Activated CD4-positive, alpha-beta T cell treated with anti-CD3 and anti-CD28 coated beads for 4 hours (primary cell): ENCODE data around the gene NHEJ1.
A peak's percentile ranks its signal among the peaks of the same experiment; 100 is the strongest.

Experiments
- DNase-seq, 2 donors: peaks; one replicate each; pipeline ENCODE4 v3.0.0-alpha.2; 2020

Gene NHEJ1

DNA sequence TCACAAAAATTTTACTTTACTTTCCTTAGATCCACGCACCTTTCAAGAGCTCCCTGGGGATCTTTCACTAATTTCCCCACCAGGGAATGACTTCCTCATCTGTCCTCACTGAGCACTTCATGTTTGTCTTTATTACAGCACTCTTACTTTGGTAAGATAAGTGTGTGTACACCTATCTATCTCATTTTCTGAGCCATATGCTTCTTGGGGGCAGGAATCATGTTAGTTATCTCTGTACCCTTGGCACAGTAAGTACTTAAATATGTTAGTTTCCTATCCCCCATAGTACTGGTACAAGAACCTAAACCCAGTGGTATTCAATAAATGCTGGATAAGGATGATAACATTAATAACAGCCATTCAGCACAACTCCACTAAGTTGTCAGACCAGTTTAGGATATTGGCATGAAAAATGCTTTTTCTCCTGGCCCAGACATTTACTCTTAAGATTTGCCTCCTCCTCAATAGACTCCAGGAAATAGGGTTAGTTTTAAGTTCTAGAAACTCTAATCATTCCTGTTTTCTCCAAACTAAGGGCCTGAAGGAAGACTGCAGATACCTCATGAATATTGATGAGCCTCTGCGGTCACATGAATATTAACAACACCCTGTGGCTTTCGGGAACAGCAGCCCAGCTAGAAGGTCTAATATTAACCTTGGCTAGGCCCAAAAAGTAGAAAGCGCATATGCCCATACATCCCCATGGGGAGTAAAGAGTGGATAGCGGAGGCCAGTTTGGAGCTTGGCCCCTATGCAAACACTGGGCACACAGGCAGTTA lies 38.2 kb downstream of the NHEJ1 start:
- no peak for DNase-seq

DNA sequence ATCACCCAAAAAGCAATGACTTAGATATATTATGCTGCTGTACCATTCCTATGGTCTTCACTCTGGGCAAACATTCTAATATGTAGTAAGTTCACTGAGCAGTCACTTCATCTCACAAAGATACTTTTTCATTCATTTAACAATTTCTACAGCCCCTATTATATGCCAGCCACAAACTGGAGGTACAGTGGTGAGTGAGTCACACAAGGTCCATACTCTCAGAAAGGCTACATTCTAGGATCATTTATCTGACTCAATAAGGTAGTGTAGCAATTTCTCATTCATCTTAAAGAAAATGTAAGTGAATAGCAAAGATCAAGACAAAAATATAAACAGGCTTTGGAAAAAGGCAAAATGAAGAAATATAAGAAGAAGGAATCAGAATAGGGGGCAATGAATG lies 40.5 kb downstream of the NHEJ1 start:
- no peak for DNase-seq

DNA sequence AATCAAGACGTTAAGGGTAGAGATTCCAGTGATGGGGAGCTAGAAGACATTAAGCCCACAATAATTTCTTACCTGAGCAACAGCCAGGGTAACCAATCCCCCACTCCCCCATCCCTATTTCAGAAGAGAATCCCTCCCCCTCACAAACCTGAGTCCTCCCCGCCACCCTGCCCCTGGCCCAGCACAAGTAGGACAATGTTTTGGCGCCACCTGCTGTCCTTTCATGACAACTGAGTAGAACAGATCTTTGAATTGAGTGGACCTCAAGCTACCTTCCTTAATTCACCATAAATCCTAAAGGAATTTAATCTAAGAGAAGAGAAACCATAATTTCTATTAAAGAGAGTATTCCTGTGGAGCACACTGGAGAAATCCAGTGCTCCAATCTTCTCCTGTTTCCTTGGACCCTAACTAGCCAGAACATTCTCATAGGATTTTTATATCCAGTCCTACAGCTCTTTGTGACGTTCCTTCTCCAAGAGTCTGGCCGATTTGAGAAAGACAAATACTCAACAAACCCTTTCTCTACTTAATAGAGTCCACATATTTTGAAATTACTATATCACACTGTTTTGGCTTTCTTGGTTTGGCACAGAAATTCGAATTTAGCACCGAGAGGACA lies 41.1 kb downstream of the NHEJ1 start:
- peak; percentile 48 to 65 for DNase-seq

GRCh38 chr2:219118504-219118903 lies 42.1 kb downstream of the NHEJ1 start:
- no peak for DNase-seq

DNA sequence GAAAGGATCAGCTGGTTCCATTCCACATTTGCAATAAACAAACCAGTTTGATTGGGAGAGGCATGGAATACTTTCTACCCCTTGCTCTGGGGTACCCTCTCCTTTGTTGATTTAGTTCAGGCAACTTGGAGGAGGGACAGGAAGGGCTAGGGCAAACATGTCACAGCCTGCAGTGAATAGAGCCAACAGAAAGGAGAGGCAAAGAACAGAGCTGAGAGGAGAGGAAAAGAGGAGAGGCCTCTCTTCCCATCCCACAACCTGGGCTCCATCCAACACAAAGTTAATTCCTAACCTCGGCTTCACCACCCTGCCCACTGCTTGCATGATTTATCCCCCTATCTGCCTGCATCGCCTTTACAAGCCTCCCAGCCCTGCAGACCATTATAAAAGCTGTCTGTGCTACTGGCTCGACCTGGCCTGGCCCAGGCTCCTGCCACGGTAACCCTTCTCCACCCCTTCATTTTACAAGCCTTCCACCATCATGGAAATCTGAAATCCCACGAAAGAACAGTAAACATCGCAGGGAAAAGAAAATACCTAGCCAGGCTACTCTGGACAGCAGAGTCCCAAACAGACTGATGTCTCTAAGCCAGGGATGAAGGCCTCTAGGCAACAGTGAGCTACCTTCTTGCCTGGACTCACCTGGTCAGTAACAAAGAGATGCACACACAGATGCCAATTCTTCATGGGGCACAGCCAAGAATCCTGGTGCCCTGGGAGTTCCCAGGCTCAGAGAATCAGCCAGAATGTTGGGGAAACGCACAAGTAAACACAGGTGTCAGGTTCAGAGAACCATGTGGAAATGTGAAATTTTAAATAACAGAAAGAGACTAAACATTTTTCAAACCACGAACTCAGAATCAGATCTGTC lies 43.6 kb downstream of the NHEJ1 start:
- no peak for DNase-seq

DNA sequence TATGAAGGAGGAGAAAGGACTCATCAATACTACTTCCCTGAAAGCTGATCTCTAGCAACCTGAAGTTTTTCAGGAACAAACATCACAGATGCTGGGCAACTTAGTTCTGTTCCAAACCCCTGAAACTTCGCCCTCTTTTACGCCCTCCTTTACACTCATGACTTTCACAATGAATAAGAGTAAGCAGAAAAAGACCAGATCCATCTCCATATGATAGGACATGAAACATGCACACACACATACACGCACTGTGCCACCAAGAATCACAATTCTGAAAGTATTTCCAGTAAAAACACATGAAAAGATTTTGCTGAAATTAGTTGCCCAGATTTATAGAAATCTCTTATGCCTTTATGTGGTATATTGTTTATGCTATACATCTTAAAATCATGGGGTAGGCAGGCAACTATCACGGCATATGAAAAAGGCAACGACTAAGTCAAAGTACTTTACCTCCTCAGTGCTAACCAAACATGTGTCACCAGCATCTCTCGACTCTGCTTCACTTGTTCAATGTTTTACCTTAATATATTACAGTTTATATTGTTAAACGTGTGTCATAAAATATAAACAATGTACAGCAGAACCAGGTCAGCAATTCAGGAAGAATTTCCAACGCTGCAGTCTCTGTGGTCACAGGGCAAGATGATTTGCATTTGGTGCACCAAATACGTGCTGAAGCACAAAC lies 47.8 kb downstream of the NHEJ1 start:
- DNase-seq, result no peak

DNA sequence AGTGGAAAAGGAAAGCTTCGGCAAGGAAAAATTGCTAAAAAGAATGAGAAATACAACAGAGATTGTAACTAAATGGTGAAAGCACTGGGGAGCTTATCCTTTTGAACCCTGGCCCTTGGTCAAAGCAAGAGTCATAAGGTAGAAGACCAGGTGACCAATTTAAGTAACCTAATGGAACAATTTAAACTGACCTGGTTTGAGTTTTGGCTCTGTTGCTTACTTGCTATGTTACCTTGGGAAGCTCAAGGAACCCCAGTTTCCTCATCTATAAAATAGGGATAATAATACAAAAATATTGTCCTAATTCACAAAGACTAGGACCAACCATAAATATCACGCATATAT lies 48.6 kb downstream of the NHEJ1 start:
- DNase-seq, result no peak

GRCh38 chr2:219111375-219112061 lies 49.1 kb downstream of the NHEJ1 start:
- no peak for DNase-seq

DNA sequence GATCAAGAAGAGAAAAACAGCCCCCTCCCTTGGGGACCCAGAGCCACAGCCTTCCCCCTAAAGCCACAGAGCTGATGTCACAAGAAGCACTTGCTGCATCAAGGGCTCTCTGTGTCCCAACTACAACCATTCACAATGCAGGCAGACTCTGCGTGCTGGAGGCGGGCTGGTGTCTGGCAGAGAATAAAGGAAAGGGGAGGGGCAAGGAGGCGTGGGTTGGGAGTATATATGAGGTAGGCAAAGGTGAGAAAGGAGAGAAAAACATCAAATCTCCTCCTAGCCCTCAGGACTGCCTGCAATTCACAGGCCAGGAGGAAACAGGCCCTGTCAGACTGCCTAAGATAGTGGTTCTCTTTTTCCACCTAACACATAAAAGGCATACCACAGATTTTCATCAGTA lies 51.1 kb downstream of the NHEJ1 start:
- DNase-seq, result peak; percentile 38 to 48

- no peak for DNase-seq
These were observed 52.9 kb downstream of the NHEJ1 start for GRCh38 chr2:219107758-219108157.

GRCh38 chr2:219106251-219106650 lies 54.4 kb downstream of the NHEJ1 start:
- DNase-seq, result no peak

DNA sequence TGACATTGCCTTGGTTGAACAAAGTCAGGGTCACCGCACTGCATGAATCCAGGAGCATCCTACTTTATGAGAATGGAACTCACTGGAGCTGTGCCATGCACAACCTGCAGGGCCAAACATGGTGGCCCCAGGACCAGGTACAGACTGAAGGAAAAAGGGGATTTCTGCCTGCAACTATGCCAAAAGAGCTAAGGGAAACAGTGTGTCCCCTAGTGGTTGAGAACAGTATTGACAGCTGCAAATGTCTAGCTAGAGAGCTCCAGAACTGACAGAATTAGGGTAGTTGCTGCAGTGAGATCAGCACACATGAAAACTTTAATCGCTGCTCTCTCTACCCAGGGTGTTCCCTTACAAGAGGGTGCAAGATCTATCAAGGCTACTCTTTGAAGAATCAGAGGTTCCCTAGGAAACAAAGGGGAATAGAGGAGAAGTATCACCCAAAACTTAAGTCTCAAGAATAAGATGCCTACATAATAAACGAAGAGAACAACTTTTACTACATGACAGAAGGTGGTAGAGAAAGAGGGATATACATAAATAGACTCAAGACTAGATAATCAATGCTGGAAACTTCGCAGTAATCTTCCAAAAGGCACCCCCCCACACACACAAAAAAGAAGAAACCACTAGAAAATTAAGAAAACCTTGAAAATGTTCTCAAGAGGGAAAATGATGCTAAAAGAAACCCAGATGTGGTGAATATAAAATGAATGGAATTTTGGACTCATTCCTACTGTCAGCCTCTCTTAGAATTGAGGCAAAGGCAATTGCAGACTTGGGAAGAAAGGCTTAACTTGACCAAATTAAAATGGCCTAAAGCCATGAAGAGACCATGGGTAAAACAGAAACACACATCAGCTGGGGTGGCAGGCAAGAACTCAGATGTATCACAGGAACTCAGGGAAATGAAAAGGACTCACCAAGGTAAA lies 56.2 kb downstream of the NHEJ1 start:
- no peak for DNase-seq

GRCh38 chr2:219099329-219099728 lies 61.3 kb downstream of the NHEJ1 start:
- no peak for DNase-seq

- DNase-seq, result no peak
These were observed 65.1 kb downstream of the NHEJ1 start for GRCh38 chr2:219095406-219095935.

GRCh38 chr2:219094171-219094570 lies 66.4 kb downstream of the NHEJ1 start:
- no peak for DNase-seq

DNA sequence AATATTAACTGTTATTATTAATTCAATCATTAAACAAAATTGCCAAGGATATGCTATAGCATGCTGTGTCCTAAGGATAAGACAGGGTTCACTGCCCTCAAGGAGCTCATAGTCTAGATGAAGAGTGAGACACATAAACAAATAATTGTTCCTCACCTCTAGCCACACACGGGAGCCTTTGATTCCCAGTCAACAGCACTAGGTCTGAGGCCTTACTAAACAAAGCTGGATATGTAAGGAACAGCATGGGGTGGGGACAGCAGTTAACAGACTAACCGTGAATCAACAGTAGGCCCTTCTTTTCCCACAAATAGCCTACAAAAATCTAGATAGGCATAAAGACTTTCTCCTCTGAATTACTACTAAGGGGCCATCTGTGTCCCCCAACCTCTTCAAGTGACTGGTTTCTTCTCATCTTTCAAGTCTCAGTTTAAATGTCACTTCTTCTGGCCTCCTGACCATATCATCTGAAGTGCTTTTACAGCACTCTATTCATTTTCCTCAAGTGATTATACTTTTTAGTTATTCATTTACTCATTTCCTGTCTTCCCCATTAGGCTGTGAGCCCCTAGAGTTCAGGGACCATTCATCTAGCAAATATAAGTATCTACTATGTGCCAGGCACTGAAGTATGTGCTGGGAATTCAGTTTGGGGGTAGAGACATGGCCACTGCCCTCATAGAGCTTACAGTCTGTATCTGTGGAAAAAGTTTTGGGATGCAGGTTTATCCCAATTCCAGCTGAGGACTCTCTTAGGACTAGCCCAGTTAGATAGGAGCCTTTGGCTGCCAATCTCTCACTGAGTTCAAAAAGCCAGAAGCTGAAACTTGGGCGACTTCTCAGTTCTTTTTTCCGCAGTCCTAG lies 69.9 kb downstream of the NHEJ1 start:
- DNase-seq, result no peak

DNA sequence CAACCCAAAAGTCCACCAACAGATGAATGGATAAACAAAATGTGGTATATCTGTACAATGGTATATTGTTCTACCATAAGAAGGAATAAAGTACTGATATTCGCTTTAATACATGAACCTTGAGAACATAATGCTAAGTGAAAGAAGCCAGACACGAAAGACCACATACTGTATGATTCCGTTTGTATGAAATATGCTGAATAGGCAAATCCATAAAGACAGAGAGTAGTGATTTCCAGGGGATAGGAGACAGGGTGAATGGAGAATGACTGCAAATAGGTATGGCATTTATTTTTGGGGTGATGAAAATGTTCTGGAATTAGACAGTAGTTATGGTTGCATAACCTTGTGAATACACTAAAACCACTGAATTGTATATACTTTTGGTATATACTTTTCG lies 71.3 kb downstream of the NHEJ1 start:
- no peak for DNase-seq

DNA sequence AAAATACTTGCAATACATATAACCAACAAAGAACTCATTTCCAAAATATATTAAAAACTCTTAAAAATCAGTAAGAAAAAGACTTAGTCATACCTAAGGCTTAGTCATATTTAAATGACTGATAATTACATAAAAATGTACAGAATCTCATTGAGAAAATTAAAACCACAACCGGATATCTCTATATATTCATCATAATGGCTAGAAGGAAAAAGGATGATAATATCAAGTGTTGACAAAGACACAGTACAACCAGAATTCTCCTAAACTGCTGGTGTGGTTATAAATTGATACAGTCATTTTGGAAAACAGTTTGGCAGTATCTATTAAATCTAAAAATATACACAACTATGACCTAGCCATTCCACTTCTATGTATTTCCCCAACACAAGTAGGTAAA lies 72.8 kb downstream of the NHEJ1 start:
- no peak for DNase-seq

- DNase-seq, result no peak
These were observed 73.3 kb downstream of the NHEJ1 start for GRCh38 chr2:219087361-219087760.

GRCh38 chr2:219086196-219086595 lies 74.4 kb downstream of the NHEJ1 start:
- DNase-seq, result no peak
